Epithelial cell of esophagus (primary cell): ENCODE results near the gene MYO9A.

Experiments
- DNase-seq: peaks from one replicate; pipeline ENCODE4 v3.0.0; 2010; ENCODE audit warnings: low read depth
- H3K4me3 ChIP-seq: 2 replicates; pipeline ENCODE4 v1.5.1; 2011; ENCODE audit warnings: mild to moderate bottlenecking, low read length, control low read depth
- TF ChIP-seq, protein P1 (sequence below): IDR thresholded peaks from 2 replicates; pipeline ENCODE4 v1.5.1; 2011; ENCODE audit warnings: low read depth, mild to moderate bottlenecking, low read length, control low read depth, inconsistent platforms; ENCODE audit not compliant: insufficient read depth; ENCODE audit errors: missing control alignments

The MYO9A gene

DNA sequence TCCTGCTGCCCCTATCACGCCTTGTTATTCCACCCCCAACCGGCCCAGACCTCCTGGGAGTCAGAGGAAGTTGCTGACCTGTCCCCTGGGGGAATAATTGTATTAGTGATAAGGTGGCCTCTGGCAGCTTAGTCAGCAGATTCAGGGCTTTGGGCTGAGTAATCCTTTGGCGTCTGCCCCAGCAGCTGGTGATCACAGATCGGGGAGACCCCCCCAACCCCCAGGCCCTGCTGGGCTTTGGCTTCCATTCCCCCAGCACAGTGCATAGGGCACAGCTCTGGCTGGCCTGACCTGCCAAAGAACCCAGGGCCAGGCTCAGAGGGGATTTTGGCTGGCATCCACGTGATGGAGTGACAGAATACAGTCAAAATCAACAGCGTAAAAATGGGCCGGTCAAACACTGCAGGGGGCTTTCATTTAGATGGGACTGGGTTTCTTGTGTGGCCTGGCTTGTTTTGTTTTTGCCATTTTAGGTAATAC, 311.5 kb downstream of the MYO9A start:
- H3K4me3 ChIP-seq, result no peak overlapping the region
- DNase-seq, result peak; percentile 43
- TF ChIP-seq, protein P1, sequence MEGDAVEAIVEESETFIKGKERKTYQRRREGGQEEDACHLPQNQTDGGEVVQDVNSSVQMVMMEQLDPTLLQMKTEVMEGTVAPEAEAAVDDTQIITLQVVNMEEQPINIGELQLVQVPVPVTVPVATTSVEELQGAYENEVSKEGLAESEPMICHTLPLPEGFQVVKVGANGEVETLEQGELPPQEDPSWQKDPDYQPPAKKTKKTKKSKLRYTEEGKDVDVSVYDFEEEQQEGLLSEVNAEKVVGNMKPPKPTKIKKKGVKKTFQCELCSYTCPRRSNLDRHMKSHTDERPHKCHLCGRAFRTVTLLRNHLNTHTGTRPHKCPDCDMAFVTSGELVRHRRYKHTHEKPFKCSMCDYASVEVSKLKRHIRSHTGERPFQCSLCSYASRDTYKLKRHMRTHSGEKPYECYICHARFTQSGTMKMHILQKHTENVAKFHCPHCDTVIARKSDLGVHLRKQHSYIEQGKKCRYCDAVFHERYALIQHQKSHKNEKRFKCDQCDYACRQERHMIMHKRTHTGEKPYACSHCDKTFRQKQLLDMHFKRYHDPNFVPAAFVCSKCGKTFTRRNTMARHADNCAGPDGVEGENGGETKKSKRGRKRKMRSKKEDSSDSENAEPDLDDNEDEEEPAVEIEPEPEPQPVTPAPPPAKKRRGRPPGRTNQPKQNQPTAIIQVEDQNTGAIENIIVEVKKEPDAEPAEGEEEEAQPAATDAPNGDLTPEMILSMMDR, result no peak

GRCh38 chr15:71804695-71805470, 313.1 kb downstream of the MYO9A start:
- TF ChIP-seq, protein P1, result no peak
- DNase-seq, result no peak
- H3K4me3 ChIP-seq, result no peak overlapping the region

GRCh38 chr15:71804226-71804625, 313.7 kb downstream of the MYO9A start:
- DNase-seq, result no peak
- TF ChIP-seq, protein P1, result no peak
- no peak overlapping the region for H3K4me3 ChIP-seq

- H3K4me3 ChIP-seq, result no peak overlapping the region
- TF ChIP-seq, protein P1, result peak; percentile 16
- DNase-seq, result no peak
Measured at GRCh38 chr15:71802770-71803169, 315.2 kb downstream of the MYO9A start.

- no peak for DNase-seq
- TF ChIP-seq, protein P1, result no peak
- H3K4me3 ChIP-seq, result no peak overlapping the region
Measured at GRCh38 chr15:71801935-71802655, 315.9 kb downstream of the MYO9A start.

- DNase-seq, result peak; percentile 76
Measured at GRCh38 chr15:71800835-71801745, 316.9 kb downstream of the MYO9A start.

More at GRCh38 chr15:71800835-71801745, 316.9 kb downstream of the MYO9A start:
- TF ChIP-seq, protein P1, result peak; percentile 92
- H3K4me3 ChIP-seq, result no peak overlapping the region
